Measurements from ENCODE around the gene TLR6. TPM values are rescaled to one million over a fixed set of nuclear protein-coding genes. Genes with fewer than 3 reads are reported as not detected.
A peak's percentile ranks its signal among the peaks of the same experiment; 100 is the strongest.

Gene TLR6
- total and polyA plus RNA-seq, 8 donors: 0.07 to 3.9 (median 0.45) TPM

DNA sequence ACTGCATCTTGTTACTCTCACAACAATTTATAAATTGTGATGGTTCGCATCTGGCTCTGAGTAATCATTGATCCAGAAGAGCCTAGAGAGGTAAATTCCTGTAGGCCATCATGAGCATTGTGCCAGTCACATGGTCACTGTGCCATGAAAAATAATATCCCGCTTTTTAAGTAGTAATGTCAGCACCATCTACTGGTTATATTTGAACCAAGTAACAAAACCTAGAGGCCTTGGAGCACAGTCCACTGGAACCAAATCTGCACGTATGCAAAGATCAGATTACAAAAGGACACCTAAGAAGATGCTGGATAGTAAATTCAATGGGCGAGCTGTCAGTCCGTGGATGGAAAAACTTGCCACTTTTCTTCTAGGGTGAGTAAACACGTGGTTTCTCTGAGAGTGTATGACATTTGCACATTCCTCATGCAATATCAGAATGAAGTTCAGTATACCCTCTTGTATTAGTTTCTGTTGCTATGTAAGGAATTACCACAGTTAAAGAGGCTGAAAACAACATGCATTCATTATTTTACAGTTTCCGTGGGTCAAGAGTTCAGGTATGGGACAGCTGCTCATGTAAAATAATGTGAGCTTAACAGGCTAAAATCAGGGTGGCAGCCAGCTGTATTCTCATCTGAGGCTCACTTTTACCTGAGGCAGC is 37.8 kb upstream of the TLR6 start:
- Histone ChIP-seq H3K4me3 (no peak overlapping the region), H3K9me3 (no peaks in the 10 kb centered on the region), H3K36me3 (peaks cover 0 to 24% (median 0%) of the 10 kb centered on the region in 3 donors), H3K4me1 (peaks cover 0 to 5% (median 0%) of the 10 kb centered on the region in 3 donors), H3K27me3 (no peaks in the 10 kb centered on the region), H3K27ac (no peak overlapping the region)
- 87 to 91% methylated on average over 7 of the region's 7 CpGs for WGBS, 2 donors
- DNase-seq (no peak), FAIRE-seq (no peak), ATAC-seq (peak in 1 of 4 donors; percentile 39)
- TF ChIP-seq, protein P1, sequence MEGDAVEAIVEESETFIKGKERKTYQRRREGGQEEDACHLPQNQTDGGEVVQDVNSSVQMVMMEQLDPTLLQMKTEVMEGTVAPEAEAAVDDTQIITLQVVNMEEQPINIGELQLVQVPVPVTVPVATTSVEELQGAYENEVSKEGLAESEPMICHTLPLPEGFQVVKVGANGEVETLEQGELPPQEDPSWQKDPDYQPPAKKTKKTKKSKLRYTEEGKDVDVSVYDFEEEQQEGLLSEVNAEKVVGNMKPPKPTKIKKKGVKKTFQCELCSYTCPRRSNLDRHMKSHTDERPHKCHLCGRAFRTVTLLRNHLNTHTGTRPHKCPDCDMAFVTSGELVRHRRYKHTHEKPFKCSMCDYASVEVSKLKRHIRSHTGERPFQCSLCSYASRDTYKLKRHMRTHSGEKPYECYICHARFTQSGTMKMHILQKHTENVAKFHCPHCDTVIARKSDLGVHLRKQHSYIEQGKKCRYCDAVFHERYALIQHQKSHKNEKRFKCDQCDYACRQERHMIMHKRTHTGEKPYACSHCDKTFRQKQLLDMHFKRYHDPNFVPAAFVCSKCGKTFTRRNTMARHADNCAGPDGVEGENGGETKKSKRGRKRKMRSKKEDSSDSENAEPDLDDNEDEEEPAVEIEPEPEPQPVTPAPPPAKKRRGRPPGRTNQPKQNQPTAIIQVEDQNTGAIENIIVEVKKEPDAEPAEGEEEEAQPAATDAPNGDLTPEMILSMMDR (IDR thresholded peaks at IDR 0.05): no peak
- intact Hi-C loops (cut with DNase I): no loop called here

- Histone ChIP-seq H3K4me3 (no peak overlapping the region), H3K27me3 (no peaks in the 10 kb centered on the region), H3K9me3 (no peaks in the 10 kb centered on the region), H3K27ac (no peak overlapping the region), H3K4me1 (peaks cover 7 to 14% (median 7%) of the 10 kb centered on the region in 3 donors), H3K36me3 (peaks cover 0 to 21% (median 0%) of the 10 kb centered on the region in 3 donors)
- TF ChIP-seq, protein P1 (IDR thresholded peaks at IDR 0.05): no peak
- FAIRE-seq (no peak), ATAC-seq (no peak), DNase-seq (no peak)
- WGBS, 2 donors: 76 to 77% methylated on average over 10 of the region's 10 CpGs
- intact Hi-C loops (cut with DNase I): no loop called here
These were observed 34.7 kb upstream of the TLR6 start for GRCh38 chr4:38891051-38891983.

- DNase-seq: no peak
- TF ChIP-seq, protein P1 (IDR thresholded peaks at IDR 0.05): no peak
- H3K4me3 ChIP-seq: no peak overlapping the region
- H3K27ac ChIP-seq: peak overlapping the region in 2 of 4 donors; percentile 66 to 78
- peaks cover 0 to 17% (median 0%) of the 10 kb centered on the region in 3 donors for H3K36me3 ChIP-seq
- no peaks in the 10 kb centered on the region for H3K27me3 ChIP-seq
- ATAC-seq: peak in 3 of 4 donors; percentile 72 to 80 (median 73)
- FAIRE-seq: no peak
- intact Hi-C loops (cut with DNase I): no loop called here
- H3K4me1 ChIP-seq: peaks cover 7 to 14% (median 7%) of the 10 kb centered on the region in 3 donors
- 91 to 92% methylated on average over 1 of the region's 1 CpG for WGBS, 2 donors
- H3K9me3 ChIP-seq: no peaks in the 10 kb centered on the region
These were observed 32.5 kb upstream of the TLR6 start for GRCh38 chr4:38889143-38889542.

DNA sequence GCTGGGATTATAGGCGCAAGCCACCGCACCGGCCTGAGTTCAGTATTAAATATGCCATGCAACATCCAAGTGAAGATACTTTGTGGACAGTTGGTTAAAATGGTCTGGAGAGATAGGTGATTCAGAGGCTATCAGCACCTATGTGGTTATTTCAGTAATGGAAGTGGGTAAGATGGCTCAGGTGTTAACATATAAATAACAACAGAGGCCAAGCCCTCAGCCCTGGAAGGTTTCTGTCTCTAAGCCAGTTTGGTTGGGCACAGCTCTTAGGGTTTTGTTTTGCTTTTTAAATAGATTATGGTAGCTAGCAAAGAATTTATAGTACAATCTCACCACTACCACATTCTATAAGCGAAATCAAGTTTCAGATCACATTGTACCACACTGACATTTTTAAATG is 27.6 kb upstream of the TLR6 start:
- ATAC-seq: no peak
- FAIRE-seq: no peak
- intact Hi-C loops (cut with DNase I): no loop called here
- no peak for DNase-seq
- Histone ChIP-seq H3K27me3 (no peaks in the 10 kb centered on the region), H3K4me1 (peaks cover 7 to 9% (median 7%) of the 10 kb centered on the region in 3 donors), H3K36me3 (no peaks in the 10 kb centered on the region), H3K9me3 (no peaks in the 10 kb centered on the region), H3K27ac (no peak overlapping the region), H3K4me3 (no peak overlapping the region)
- TF ChIP-seq, protein P1 (IDR thresholded peaks at IDR 0.05): no peak
- 96 to 98% methylated on average over 4 of the region's 4 CpGs for WGBS, 2 donors

All from pancreas (tissue), 10 donors.